ENCODE results near the gene FHOD3.

DNA sequence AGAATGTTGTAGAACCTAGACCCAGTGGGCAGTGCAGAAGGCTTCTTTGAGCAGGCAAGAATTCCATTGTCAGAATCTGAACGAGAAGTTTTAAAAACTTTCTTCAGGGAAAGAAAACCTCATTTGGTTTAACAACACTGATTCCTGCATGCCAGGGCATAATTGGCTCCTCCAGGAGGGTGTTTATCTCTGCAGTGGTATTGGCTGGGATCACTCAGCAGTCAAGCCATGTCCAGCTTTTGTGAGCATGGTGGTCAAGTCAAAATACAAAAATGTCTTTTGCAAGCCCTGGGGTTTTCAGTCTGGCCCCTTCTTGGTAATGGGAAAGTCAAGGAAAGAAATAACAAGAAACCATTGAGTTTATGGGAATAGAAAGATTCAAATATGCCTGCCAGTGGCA is 28.3 kb downstream of the FHOD3 start:
- TF ChIP-seq, protein P1, sequence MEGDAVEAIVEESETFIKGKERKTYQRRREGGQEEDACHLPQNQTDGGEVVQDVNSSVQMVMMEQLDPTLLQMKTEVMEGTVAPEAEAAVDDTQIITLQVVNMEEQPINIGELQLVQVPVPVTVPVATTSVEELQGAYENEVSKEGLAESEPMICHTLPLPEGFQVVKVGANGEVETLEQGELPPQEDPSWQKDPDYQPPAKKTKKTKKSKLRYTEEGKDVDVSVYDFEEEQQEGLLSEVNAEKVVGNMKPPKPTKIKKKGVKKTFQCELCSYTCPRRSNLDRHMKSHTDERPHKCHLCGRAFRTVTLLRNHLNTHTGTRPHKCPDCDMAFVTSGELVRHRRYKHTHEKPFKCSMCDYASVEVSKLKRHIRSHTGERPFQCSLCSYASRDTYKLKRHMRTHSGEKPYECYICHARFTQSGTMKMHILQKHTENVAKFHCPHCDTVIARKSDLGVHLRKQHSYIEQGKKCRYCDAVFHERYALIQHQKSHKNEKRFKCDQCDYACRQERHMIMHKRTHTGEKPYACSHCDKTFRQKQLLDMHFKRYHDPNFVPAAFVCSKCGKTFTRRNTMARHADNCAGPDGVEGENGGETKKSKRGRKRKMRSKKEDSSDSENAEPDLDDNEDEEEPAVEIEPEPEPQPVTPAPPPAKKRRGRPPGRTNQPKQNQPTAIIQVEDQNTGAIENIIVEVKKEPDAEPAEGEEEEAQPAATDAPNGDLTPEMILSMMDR (IDR thresholded peaks at IDR 0.05): no peak
- TF ChIP-seq POLR2A (IDR thresholded peaks at IDR 0.05): no peak
